HG02798 (cell line): Measurements from ENCODE around the gene POLR1H.
A peak's percentile ranks its signal among the peaks of the same experiment; 100 is the strongest.

Experiments used
- ATAC-seq: cut with Tn5 transposase; IDR thresholded peaks from one replicate; pipeline ENCODE4 v1.9.1; 2021; ENCODE audit warnings: mild to moderate bottlenecking; ENCODE audit not compliant: unreplicated experiment, poor library complexity

POLR1H gene

DNA sequence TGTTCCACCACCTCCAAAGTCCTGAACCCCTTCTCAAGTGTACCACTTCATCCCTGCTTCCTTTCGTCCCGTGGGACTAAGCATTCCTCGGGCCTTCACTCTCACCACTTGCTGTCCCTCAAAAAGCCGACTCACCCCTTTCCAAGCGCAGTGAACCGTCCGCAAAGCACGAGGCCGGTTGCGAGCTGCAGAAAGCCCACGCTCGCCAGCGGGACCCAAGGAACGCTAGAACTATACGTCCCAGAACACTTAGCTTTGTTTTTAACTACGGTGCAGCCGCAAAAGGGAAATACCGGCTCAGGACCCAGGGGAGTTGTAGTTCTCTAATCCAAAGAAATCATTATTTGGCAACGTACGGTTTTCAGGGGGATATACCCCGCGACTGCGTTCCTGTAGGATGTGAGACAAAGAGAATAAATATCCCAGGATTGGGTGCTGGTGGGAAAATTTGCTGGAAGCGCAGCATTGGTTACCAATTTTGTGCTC, 416 bp upstream of the POLR1H start:
- peak; percentile 22 for ATAC-seq

DNA sequence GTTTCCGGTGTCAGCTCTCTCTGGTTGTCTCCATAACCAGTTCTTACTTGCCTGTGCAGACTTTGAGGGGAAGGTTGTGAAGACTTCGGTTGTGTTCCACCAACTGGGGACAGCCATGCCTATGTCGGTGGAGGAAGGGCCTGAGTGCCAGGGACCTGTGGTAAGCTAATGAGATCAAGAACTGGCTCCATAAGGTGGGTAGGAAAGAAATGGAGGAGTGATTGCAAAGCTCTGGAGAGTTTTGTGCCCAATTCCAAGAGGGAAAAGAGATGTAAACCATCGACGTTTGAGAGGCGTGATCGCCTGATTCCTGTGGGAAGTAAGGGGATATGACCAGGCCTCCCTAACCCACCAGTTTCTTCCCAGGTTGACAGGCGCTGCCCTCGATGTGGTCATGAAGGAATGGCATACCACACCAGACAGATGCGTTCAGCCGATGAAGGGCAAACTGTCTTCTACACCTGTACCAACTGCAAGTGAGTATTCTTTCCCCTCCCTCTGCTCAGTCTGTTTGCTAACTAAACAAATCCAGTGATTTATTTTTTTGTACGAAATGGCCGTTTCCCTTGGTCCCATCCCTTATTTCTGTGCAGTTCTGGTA, 893 bp downstream of the POLR1H start:
- ATAC-seq = peak; percentile 8

DNA sequence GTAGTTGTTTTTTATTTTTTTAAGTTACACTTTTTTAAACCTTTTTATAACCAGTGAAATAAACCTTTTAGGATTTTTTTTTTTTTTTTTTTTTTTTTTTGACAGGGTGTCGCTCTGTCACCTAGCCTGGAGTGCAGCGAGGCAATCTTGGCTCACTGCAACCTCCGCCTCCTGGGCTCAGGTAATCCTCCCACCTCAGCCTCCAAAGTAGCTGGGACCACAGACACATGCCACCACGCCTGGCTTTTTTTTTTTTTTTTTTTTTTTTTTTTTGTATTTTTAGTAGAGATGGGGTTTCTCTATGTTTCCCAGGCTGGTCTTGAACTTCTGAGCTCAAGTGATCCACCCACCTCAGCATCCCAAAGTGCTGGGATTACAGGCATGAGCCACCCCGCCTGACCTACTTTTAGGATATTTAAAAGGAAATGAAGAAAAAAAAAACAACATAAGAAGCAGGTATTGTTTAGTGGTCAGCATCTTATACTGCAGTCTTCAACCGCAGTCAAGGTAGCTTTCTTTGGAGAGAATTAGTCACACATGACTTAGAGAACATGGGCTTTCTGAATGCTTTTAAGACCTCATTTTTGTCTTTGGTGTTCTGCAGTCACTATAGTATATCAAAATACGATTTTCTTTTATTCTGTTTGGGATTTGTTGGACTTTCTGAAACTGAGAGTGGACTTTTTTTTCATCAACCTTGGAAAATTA, 1.6 kb downstream of the POLR1H start:
- ATAC-seq = no peak

DNA sequence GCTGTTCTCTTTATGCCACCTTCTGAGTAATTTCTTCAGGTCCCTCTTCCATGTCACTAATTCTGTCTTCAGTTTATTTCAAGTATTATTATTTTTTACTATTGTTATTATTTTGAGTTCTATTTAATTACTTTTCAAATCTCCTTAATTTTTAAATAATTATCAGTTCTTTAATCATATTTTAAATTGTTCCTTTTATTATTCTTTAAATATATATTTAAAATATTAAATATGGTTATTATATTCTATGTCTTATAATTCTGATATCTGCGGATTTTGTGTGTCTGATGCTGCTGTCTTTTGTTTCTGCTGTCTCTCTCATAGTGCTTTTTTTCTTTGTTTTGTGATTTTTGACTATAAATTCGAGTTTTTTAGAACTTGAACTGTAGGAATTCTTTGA, 2.2 kb downstream of the POLR1H start:
- ATAC-seq = no peak

DNA sequence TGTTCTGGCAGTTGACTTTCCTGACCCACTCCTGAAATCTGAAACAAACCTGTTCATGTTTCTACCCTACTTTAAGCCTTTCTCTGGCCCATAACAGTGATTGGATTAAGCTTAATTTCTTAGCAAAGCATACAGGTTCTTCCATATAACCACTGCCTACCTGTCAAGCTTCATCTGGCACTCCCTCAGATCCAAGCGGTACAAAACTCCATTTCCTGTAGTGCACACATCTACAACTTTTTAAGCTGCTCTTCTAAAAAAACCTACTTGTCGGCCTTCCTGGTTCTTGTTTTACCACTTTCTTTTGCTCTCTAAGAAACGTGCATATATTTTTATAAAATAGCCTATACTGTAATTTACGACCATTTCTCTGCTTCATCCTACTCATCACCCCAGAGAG, 5.0 kb downstream of the POLR1H start:
- no peak for ATAC-seq

DNA sequence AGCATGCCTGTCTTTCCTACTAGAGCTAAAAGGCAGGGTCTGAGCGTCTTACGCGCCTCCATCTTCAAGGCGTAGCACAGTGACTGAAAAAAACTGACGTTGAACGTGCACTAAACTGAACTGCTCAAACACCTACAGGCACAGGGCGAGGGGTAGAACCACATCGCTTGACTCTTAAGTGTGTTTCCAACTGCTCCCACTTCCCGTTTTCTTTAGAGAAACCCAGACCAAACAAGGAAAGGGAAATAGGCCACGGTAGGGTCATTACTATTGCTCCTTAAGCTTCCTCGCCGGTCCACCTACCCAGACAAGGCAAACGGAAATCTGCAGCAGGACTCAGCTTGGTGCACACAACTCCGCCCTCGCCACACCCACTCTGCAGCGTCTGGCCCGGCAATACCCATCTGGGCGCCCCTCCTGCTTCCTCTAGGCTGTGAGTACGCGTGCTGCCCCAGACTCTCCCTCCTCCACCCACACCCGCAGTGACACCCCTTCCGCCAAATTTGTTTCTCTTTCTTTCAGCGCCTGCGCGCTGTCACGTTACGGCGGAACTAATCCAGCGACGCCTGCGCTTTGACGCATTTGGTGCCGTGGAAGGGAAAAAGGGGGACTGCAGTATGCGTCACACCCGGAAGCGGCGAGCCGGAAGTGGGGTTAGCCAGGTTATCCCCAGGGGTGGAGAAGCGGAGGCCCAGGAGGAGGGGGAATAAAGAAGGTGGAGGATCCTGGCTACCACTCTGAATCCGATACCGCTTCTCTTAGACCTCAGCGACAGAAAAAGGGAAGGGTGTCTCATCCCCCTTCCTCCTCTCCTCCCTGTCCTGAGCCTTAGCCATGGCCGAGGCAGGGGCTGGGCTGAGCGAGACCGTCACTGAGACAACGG, 5.8 kb downstream of the POLR1H start, which contains the start of gene PPP1R11:
Gene PPP1R11, plus strand, starts transcription at position 622 of the 883 bp plus-strand sequence. Its CDS starts 213 bp downstream, at position 835.
- peak; percentile 97 for ATAC-seq

DNA sequence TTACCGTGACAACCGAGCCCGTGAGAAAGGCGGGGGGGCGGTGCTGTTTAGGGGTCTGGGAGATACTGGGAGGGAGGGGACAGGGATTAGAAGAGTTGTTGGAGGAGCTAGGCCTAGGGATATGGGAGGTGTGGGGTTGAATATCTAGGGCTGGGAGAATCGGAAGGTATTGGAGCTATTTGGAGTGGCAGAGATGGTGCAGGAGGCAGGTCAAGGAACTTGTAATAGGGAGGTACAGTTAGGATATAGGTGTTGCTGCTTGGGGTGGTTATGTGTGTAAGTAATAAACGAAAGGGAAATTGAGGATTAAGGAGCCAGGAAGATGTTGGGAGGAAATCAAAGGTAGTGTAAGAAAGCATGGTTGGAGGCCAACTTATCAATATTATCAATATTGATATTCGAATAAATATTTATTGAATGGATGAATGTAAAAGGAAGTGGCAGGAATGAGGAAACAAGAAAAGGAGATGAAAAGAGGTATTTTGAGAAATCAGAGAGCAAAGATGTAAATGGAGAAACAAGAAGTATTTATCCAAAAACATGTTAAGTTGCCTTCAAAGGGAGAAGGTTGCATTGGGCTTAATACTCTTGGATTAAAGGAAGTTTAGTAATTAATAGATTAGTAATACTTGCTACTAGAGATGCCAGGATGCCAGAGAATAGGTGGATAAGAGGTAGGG, 6.5 kb downstream of the POLR1H start:
- ATAC-seq = no peak

DNA sequence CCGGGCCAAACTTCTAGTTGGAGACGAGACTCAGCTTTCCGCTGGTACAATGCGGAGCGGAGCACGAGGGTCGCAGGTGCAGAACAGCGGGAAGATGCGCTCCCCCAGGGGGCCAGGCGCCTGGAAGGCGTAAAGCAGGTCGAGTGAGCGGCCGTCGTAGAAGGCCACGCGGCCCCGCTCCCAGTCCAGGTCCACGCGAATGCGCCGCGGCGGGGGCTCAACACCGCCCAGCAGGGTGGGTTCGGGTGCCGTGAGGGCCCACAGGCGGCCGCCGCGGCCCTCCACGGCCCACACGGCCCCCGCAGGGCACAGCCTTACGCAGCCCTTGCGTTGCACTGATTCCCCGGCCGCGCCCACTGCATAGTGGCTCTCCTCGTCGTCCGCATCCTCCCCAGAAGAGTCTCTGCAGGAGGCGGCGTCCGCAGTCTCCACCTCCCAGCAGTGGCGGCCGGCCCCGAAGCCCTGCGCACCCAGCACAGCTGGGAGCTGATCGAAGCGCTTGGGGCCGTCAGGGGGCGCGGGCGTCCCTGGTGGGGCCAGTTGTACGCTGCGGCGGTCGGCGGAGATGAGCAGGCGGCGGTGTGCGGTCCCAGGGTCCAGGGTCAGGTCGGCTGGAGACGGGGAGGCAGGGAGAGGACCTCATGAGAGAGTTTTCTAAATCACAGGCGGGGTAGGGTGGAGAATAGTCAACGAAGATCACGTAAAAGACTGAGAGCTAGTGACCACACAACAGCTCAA, 10.2 kb downstream of the POLR1H start:
- no peak for ATAC-seq

DNA sequence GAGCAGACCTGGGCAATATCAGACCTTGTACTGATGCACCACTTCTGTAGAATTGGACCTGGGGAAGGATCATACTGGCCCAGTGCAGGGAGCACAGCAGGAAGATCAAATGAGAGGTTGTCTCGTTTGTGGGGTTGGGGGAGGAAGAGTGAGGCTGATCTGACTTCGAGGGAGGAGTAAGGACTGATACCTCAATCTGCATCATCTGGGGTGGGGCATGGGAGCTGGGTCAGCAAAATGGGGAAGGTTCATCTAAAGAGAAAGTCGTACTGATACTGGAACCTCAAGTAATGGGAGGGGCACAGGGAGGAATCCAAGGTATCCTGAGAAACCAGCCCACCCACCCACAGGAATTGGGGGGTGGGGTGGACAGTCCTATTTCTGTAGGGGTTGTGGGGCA, 10.8 kb downstream of the POLR1H start:
- ATAC-seq = no peak

DNA sequence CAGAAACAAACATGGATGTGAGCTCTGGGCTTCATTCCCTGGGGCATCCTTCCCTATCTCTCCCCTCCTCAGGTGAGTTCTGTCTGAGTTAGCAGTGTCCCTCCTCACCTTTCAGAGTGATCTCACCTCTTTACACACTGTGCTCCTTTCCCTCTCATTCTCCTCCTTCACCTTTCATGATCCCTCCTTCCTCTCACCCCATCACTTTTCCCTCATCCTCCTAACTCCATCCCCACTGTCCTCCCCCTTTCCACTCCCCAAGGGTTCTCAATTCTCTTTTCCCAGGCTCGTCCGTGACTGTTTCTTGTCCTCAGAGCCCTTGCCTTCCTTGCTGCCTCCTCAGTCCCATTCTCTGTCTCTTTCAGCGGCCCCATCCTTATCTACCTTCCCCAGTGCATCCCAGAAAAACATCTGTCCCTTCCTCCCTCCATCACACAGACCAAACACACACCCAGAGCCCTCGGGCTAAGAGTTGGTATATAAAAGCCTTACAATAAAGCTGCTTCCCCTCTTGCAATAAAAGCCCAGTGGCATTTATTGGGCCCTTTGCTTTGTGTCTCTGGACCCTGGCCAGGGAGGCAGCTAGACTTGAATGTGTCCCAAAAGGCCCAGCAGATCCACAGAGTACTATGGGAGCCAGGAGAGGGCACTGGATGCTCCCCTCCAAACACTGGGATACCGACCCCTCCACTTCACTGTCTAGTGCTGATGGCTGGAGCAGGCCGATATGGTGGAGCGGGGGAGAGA, 12.6 kb downstream of the POLR1H start:
- no peak for ATAC-seq

DNA sequence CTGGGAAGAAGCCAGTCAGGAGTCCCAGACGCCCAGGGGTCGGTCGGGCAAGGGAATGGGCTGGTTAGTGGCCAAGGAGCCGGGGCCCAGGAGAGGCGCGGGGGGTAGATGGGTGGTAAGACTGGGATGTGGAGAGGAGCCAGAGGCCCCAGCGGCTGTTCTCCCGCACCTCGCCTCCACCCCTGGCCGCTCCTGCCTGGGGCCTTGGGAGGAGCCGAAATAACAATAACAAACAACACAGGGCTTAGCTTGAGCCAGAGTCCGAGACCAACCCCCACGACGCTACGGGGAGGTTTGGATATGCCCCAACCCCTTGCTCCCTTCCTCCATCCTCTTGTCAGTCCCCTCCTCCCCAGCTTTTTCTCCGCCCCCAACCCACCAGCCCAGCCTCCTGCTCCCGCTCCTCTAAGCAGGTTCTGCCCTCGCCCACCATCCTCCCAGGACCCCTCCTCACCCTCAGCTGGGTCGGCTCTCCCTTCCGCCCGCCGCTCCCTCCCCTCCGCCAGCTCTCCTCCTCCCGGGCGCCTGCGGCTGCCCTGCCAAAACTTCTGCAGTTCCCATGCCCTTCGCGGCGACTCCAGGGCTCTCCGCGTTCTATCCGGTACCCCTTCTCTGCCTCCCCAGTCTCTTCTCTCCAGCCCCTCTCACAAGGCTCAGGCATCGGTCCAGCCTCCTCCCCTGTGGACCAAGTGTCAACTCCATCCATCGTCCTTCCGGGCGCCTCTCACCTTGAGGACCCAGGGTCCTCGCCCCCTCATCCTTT, 13.4 kb downstream of the POLR1H start:
- ATAC-seq = no peak

DNA sequence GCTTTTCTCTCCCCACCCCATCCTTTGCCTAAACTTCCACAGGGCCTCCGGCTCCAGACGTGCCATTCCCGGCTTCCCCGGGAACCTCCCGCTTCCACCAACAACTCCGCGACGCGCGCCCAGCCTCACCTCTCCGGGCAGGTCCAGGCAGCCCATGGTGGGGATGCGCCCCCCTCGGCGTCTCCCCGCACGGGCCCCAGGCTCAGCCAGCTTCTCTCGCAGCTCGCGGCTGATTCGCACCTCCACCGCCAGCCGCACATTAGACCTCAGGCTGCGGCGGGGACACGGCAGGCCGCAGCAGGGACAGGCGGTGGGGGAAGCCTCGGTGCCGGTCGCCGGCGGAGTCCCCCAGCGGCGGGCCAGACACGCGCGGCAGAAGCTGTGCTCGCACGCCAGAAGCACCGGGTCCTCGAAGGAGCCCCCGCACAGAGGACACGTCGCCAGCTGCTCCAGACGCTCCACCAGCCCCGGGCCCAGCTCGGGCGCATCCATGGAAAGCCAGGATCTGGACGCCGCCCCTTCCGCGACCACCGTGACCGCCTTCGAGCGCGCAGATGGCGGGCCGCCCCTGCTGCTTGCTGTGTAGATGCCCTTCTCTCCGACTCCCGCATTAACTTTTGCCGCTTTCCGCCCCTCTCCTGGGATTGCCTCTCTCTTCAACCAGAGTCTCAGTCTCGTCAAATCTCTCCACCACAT, 14.2 kb downstream of the POLR1H start, which contains the start of gene RNF39:
Gene RNF39, minus strand, starts transcription at position 676 of the 696 bp plus-strand sequence. Its CDS starts 184 bp downstream, at position 492.
- no peak for ATAC-seq

DNA sequence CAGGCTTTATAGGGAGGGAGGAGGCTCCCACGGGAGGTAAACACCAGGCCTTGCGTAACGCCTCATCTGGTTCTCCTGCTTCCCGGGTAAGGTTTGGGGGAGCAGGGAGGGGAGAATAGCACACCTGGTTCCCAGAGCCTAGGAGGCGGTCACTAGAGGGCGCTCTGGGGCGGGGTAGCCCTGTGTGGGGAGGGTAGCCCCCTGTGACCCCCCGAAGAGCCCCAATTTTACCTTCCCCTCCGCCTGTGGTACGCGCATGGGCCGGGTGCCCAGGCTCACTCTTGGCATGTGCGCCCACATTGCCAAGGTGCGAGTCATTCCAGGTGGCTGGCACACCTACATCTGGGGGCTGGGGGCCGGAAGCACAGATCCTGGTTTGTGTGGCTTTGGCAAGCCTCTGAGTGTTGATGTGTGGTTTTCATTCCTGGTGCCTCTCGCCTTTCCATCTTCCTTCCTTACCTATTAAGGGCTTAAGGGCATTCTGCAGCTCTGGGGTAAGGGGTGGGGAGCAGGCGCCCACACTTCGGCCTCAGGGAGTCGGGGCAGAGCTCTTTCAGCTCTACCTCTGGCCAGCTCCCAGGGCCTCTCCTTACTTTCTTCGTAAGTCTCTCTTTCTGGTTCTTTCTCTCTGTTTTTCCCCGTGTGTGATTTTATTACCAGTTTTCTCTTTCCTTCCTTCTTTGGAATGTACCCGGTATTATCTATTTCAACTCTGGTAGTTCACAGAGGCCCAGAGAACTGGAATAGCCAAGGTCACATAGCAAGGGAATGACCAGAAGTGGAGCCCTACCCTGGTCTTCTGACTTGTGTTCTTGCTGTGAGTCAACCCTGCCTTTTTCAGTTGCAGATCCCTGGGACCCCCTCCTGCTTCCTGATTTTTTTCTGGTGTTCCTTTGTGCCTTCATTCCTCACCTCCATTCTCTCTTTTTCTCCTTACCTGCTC, 15.0 kb downstream of the POLR1H start:
- no peak for ATAC-seq

DNA sequence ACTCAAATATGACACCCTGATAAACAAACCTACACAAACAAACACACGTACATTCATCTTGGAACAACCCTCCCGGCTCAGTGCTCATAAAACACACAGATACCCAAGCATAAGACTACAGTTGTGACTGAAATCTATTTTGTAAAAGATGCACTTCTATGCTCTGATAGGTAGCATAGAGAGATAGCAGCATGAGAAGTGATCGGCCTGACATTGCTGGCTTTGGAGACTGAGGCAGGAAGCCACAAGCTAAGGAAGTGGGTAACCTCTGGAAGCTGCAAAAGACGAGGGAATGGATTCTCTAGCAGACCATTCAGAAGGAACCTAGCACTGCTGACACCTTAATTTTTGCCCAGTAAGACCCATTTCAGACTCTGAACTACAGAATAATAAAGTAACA, 16.2 kb downstream of the POLR1H start:
- ATAC-seq = no peak

DNA sequence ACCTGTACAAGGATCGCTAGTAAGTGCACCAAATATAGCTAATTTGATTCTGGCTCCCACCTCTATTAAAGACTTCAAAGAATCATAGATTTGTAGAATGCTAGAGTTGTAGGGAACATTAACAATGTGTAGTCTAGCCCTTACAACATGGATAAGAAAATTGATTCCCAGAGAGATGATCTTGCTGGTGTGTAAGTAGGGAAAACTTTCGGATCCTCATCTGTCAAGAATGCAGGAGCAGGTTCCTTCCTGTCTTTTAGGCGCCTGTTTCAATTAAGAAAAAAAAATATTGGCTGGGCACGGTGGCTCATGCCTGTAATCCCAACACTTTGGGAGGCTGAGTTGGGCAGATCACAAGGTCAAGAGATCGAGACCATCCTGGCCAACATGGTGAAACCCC, 26.8 kb downstream of the POLR1H start:
- no peak for ATAC-seq

DNA sequence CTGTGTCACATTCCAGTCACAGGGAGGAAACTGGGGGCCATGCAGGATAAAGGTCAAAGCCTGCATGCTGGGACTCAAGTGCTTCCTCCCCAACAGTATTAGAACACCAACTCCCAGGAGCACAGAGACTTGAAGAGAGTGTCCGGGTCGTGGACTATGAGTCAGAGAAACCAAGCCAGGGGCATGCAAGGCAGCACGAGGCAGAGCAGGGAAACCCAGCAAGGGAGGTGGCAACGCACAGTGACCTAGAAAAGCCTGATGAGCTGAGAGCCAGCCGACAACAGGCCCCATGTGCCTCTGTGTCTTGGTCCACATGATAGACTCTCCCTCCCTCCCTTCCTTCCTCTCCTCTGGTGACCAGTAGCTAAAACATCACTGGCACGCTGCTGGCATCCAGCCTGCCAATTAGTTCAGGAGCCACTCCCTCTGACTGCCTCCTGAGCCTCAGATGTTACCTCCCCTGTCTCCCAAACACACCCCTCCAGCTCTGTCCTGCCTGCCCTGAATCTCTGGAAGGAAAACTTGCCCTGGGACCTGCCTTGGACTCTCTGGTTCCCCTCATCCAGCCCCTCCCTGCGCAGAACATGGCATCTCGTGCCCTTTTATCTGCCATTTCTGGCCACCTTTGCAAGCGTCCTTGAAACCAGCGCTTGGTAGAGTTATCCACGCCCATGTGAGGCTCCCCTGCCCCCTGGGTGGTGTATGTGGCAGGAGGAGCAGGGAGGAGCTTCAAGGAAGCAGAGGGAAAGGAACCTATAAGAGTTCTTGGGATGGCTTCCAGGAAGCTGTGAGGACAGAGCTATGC, 30.7 kb downstream of the POLR1H start:
- ATAC-seq = no peak
